ENCODE measurements around the gene RARG. TPM values are rescaled to one million over a fixed set of nuclear protein-coding genes. Genes with fewer than 3 reads are reported as not detected.

The RARG gene
- total RNA-seq, 2 donors from 2014 or later: 36.7 to 37.3 TPM

- Mint-ChIP-seq H3K27me3 (ENCODE audit: low read depth) (no peaks in the 10 kb centered on the region), H3K27ac (peak overlapping the region; percentile 39), H3K4me1 (ENCODE audit: low read depth) (peaks cover 64% of the 10 kb centered on the region), H3K4me3 (peak overlapping the region; percentile 5 to 10), H3K9me3 (no peaks in the 10 kb centered on the region), H3K36me3 (ENCODE audit: insufficient read depth in 2 of 2) (no peaks in the 10 kb centered on the region)
- no peak for DNase-seq
- ATAC-seq (replicated peaks in 1 of 2): no peak
Observed at GRCh38 chr12:53224897-53225634, 6.9 kb downstream of the RARG start.

GRCh38 chr12:53224061-53224896 is 7.7 kb downstream of the RARG start:
- ATAC-seq (replicated peaks in 1 of 2) (no peak), DNase-seq (no peak)
- Mint-ChIP-seq H3K36me3 (ENCODE audit: insufficient read depth in 2 of 2) (peaks cover 4% of the 10 kb centered on the region in 2 donors), H3K9me3 (no peaks in the 10 kb centered on the region), H3K27me3 (ENCODE audit: low read depth) (no peaks in the 10 kb centered on the region), H3K27ac (peak overlapping the region; percentile 76), H3K4me3 (peak overlapping the region; percentile 48 to 77), H3K4me1 (ENCODE audit: low read depth) (peaks cover 59% of the 10 kb centered on the region)

- ATAC-seq (replicated peaks in 1 of 2) (no peak), DNase-seq (no peak)
- Mint-ChIP-seq H3K27me3 (ENCODE audit: low read depth) (no peaks in the 10 kb centered on the region), H3K36me3 (ENCODE audit: insufficient read depth in 2 of 2) (peaks cover 6% of the 10 kb centered on the region in 2 donors), H3K27ac (peak overlapping the region; percentile 76), H3K4me1 (ENCODE audit: low read depth) (peaks cover 61% of the 10 kb centered on the region), H3K9me3 (no peaks in the 10 kb centered on the region), H3K4me3 (peak overlapping the region; percentile 66 to 87)
Observed at GRCh38 chr12:53223389-53224060, 8.5 kb downstream of the RARG start.

DNA sequence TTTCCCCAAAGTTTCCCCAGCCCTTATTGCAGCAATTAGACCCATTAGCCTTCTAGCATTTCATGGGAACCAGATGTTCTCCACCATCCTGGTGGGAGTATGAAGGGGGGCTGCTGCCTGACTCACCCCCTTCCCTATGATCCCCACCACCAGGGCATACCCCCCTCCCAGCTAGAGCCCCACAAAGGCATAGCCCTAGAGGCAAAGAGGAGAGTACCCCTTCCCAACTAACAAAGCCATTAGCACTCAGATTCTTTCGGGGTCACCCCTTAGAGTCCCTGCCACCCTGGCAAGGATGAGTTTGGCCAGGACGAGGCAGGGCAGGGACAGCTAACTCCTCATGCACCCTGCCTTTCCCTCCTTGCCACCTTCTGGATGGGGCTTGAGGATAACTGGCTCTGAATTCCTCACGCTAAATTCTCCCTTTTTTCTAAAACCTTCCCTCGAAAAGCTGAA is 9.2 kb downstream of the RARG start:
- peak overlapping the region; percentile 66 to 87 for H3K4me3 Mint-ChIP-seq
- H3K27me3 Mint-ChIP-seq (ENCODE audit: low read depth): no peaks in the 10 kb centered on the region
- DNase-seq (no peak), ATAC-seq (replicated peaks in 1 of 2) (no peak)
- peaks cover 6 to 8% of the 10 kb centered on the region in 2 donors for H3K36me3 Mint-ChIP-seq (ENCODE audit: insufficient read depth in 2 of 2)
- no peaks in the 10 kb centered on the region for H3K9me3 Mint-ChIP-seq
- H3K27ac Mint-ChIP-seq: no peak overlapping the region
- peaks cover 64% of the 10 kb centered on the region for H3K4me1 Mint-ChIP-seq (ENCODE audit: low read depth)

GRCh38 chr12:53222170-53222721 is 9.8 kb downstream of the RARG start:
- H3K9me3 Mint-ChIP-seq: no peaks in the 10 kb centered on the region
- no peak for ATAC-seq (replicated peaks in 1 of 2)
- peaks cover 69% of the 10 kb centered on the region for H3K4me1 Mint-ChIP-seq (ENCODE audit: low read depth)
- peak overlapping the region; percentile 80 for H3K27ac Mint-ChIP-seq
- peaks cover 6 to 8% of the 10 kb centered on the region in 2 donors for H3K36me3 Mint-ChIP-seq (ENCODE audit: insufficient read depth in 2 of 2)
- H3K27me3 Mint-ChIP-seq (ENCODE audit: low read depth): no peaks in the 10 kb centered on the region
- H3K4me3 Mint-ChIP-seq: peak overlapping the region; percentile 66 to 87
- no peak for DNase-seq

DNA sequence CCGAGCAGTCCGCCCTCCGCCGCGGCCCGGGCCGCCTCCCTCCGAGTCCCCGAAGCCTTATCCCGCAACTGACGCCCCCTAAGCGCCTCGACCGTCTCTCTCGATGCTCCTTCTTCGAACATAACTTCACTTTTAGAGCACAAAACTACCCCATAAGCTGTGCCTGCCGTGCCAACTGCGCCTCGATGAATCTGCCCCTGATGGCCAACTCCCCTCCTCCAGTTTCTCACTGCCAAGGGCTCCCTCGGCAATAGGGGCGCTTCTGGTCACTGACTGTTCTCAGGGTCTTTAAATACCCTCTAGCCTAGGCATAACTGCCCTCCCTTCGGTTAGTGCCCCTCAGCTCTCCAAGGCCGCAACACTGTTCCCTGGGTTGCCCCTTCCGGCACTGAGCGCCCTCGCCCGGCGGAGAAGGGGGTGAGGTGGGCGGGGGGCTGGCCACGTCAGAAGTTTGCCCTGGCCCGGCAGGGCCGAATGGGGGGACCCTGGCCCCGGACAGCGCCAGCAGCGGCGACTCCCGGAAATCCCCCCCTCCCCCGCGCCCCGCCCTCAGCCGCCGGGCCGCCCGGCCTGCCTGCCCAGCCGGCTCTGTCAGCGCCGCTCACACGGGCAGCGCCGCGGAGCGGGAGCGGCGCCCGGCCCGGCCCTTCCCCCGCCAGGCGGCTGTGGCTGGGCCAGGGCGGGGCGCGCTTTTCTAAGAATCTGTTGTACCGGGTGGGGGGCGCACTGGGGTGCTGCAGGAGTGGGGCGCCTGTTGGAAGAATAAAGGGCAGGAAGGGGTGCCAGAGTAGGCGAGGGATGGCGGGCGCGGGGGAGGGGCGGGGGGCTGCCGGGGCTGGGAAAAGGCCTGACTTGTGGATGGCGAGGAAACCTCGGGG is 10.6 kb downstream of the RARG start:
- ATAC-seq (replicated peaks in 1 of 2) (peak; percentile 20 to 31), DNase-seq (peak; percentile 63 to 72)
- H3K27me3 Mint-ChIP-seq (ENCODE audit: low read depth): no peaks in the 10 kb centered on the region
- peaks cover 71% of the 10 kb centered on the region for H3K4me1 Mint-ChIP-seq (ENCODE audit: low read depth)
- H3K4me3 Mint-ChIP-seq: peak overlapping the region; percentile 94 to 99
- peak overlapping the region; percentile 40 for H3K27ac Mint-ChIP-seq
- H3K9me3 Mint-ChIP-seq: no peaks in the 10 kb centered on the region
- H3K36me3 Mint-ChIP-seq (ENCODE audit: insufficient read depth in 2 of 2): peaks cover 6 to 8% of the 10 kb centered on the region in 2 donors

DNA sequence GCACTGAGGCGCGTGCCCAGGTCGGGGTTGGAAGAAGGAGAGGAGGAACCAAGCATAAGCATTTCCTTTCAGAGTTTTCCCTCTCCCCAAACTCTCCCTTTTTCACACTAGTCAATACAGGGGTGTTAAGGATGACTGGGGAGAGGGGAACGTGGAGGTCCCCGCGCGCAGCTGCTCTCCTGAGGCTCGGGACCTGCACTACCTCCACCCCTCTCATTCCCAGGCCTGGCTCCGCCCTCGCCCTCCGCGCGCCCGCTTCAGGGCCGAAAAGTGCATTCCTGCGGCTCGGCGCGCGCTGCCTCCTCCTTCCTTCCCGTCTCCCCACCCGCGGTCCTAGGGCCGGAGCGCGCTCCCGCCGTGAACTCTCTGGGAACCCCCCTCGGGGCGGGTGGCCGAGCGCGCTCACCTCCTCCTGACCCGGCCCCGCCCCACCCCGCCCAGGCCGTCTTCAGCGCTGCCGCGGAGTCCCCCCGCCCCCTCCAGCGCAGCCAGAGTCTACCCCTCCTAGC is 11.3 kb downstream of the RARG start:
- H3K4me1 Mint-ChIP-seq (ENCODE audit: low read depth): peaks cover 78% of the 10 kb centered on the region
- peaks cover 6 to 8% of the 10 kb centered on the region in 2 donors for H3K36me3 Mint-ChIP-seq (ENCODE audit: insufficient read depth in 2 of 2)
- H3K4me3 Mint-ChIP-seq: peak overlapping the region; percentile 94 to 99
- no peaks in the 10 kb centered on the region for H3K27me3 Mint-ChIP-seq (ENCODE audit: low read depth)
- DNase-seq: peak; percentile 86 to 87
- peak; percentile 69 to 70 for ATAC-seq (replicated peaks in 1 of 2)
- peak overlapping the region; percentile 40 for H3K27ac Mint-ChIP-seq
- no peaks in the 10 kb centered on the region for H3K9me3 Mint-ChIP-seq

GRCh38 chr12:53219956-53220693 is 11.9 kb downstream of the RARG start:
- Mint-ChIP-seq H3K27ac (peak overlapping the region; percentile 72), H3K4me3 (peak overlapping the region; percentile 94 to 99), H3K27me3 (ENCODE audit: low read depth) (no peaks in the 10 kb centered on the region), H3K9me3 (no peaks in the 10 kb centered on the region), H3K36me3 (ENCODE audit: insufficient read depth in 2 of 2) (peaks cover 6 to 8% of the 10 kb centered on the region in 2 donors), H3K4me1 (ENCODE audit: low read depth) (peaks cover 78% of the 10 kb centered on the region)
- DNase-seq (peak; percentile 83 to 90), ATAC-seq (replicated peaks in 1 of 2) (peak; percentile 57 to 64)

GRCh38 chr12:53219292-53219955 is 12.6 kb downstream of the RARG start:
- H3K4me1 Mint-ChIP-seq (ENCODE audit: low read depth): peaks cover 77% of the 10 kb centered on the region
- DNase-seq (peak; percentile 62 to 75), ATAC-seq (replicated peaks in 1 of 2) (peak; percentile 18 to 43)
- H3K4me3 Mint-ChIP-seq: peak overlapping the region; percentile 94 to 99
- peaks cover 6 to 9% of the 10 kb centered on the region in 2 donors for H3K36me3 Mint-ChIP-seq (ENCODE audit: insufficient read depth in 2 of 2)
- H3K9me3 Mint-ChIP-seq: no peaks in the 10 kb centered on the region
- peak overlapping the region; percentile 72 for H3K27ac Mint-ChIP-seq
- H3K27me3 Mint-ChIP-seq (ENCODE audit: low read depth): no peaks in the 10 kb centered on the region

GRCh38 chr12:53218551-53219291 is 13.3 kb downstream of the RARG start:
- Mint-ChIP-seq H3K9me3 (no peaks in the 10 kb centered on the region), H3K27ac (peak overlapping the region; percentile 94), H3K36me3 (ENCODE audit: insufficient read depth in 2 of 2) (peaks cover 6 to 12% of the 10 kb centered on the region in 2 donors), H3K4me1 (ENCODE audit: low read depth) (peaks cover 77% of the 10 kb centered on the region), H3K27me3 (ENCODE audit: low read depth) (no peaks in the 10 kb centered on the region), H3K4me3 (peak overlapping the region; percentile 94 to 99)
- ATAC-seq (replicated peaks in 1 of 2) (no peak), DNase-seq (no peak)
